Epithelial cell of proximal tubule (primary cell): Measurements from ENCODE around the gene PIGM. TPM values are rescaled to one million over a fixed set of nuclear protein-coding genes. Genes with fewer than 3 reads are reported as not detected.

ENCODE experiments used
- DNase-seq: peaks from one replicate; pipeline ENCODE4 v3.0.0-alpha.2; 2011; ENCODE audit warnings: low read depth
- H3K4me3 ChIP-seq: 2 replicates; pipeline ENCODE4 v1.5.1; 2011; ENCODE audit warnings: low read depth, mild to moderate bottlenecking, low read length
- total RNA-seq: library from RNA; depleted of rRNA; stranded (reverse); fragments of >200 nt; gene quantifications from 2 replicates; pipeline ENCODE4 v1.2.3, GENCODE V29; 2015
- TF ChIP-seq, protein P1 (sequence below): conservative IDR thresholded peaks from 2 replicates; pipeline ENCODE4 v1.5.1; 2012; ENCODE audit warnings: low read depth, mild to moderate bottlenecking, low read length

Gene PIGM
- total RNA-seq, 1 donor from 2014 or later = 2.2 TPM

DNA sequence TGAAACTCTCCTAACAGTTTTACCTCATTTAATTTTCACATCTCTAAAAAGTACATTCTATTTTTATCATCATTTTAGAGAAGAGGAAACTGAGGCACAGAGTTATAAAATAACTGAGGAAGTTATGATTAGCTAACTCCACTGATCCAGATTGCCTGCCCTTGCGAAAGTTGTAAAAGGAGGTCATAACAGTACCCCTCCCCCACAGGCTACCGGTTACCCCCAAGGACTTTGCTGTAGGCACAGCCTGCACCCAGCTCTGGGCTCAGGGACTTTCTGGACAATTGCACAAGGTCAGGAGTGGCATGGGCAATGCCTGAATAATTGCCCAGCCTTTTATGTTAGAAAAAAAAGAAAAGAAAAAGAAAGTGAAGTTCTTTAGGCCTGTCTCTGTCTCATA, 22.7 kb downstream of the PIGM start:
- H3K4me3 ChIP-seq = no peak overlapping the region
- no peak for DNase-seq
- TF ChIP-seq, protein P1, sequence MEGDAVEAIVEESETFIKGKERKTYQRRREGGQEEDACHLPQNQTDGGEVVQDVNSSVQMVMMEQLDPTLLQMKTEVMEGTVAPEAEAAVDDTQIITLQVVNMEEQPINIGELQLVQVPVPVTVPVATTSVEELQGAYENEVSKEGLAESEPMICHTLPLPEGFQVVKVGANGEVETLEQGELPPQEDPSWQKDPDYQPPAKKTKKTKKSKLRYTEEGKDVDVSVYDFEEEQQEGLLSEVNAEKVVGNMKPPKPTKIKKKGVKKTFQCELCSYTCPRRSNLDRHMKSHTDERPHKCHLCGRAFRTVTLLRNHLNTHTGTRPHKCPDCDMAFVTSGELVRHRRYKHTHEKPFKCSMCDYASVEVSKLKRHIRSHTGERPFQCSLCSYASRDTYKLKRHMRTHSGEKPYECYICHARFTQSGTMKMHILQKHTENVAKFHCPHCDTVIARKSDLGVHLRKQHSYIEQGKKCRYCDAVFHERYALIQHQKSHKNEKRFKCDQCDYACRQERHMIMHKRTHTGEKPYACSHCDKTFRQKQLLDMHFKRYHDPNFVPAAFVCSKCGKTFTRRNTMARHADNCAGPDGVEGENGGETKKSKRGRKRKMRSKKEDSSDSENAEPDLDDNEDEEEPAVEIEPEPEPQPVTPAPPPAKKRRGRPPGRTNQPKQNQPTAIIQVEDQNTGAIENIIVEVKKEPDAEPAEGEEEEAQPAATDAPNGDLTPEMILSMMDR = no peak

DNA sequence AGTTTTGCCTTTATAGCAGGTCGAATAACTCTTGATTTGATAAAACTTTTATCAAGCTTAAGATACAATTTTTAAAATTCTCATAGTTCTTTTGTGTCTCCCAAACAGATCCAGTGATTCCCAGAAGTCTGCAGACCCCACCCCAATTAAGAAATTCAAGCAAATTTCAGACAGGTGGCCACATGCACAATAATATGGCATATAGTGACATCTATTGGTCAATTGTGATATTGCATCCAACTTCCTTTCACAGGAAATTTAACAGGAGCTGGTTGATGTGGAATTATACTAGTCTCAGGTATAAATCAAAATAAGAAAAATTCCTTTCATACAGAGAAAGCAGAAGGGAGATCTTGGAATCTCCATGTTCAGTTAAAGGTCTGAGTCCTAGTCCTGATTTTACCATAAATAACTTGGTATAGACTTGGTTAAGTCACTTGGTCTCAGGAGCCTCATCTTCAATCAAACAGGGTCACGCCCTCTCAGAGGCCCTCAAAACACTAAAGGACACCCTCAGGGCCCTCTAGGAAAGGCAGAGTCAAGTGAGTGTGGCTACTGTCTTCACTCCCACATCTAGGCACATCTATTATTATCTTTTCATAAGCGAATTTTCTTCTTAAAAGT, 24.1 kb downstream of the PIGM start:
- H3K4me3 ChIP-seq = no peak overlapping the region
- TF ChIP-seq, protein P1 = peak; percentile 72
- DNase-seq = no peak

DNA sequence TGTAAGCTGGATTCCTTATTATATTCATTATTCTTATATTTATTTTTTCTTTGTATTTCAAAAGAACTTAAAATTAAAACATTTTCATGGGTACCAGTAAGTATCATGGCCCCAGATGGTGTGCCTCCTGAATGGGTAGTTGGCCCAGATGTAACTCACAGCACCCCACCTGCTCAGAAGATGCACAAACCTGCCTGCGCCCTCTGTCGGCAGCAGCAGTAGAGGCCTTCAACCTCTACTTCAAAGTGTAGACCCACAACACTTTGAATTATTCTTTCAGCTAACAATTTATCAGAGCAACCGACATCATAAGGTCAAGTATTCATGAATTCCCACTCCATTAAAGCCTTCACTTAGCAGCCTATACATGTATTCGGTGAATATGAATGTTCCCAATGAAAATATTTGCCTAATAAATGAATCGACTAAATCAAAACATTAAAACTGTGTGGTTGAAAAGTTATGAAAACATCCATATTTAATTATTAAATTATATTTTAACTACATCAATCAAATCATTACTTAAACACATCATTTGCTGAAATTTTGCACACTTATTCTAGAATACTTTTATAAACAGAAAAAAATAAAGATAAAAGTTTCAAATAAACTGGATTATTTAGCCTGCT, 25.4 kb downstream of the PIGM start:
- no peak overlapping the region for H3K4me3 ChIP-seq
- TF ChIP-seq, protein P1 = peak; percentile 99
- peak; percentile 9 for DNase-seq

DNA sequence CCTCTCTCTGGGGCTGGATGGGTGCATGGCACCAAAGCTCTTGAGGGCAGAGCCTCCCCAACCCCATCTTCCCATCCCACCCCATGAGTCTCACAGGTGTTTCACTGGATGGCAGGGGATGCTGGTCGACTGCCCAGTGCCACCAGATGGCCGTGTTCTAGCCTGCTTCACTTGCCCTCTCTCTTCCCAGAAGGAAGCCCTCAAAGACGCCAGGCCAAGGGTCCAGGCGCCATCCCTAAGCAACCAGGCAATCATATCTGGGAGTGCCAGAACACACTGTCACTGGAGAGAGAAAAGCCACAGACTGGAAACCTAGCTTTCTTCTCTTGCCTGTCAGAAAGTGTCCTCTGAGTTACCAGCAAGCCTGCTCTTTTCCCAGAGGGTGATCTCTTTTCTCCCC, 26.7 kb downstream of the PIGM start:
- H3K4me3 ChIP-seq = no peak overlapping the region
- TF ChIP-seq, protein P1 = no peak
- no peak for DNase-seq

DNA sequence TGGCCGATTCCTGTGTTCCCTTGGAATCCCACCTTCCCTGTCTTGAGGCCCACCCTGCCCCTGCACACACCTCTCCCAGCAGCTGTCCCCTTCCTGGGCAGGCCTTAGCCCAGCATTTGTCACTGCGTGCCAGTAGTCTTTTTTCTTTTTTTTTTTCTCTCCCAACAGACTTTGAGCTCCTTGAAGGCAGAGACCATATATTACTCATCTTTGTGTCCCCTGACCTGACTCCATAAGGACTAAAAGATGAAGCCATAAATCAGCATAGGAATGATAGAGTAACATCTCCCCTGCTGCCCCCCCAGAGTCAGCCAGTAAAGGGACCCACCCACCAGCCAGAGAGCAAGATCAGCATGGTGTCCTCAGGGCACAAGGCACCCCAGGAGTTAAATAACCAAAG, 27.4 kb downstream of the PIGM start:
- TF ChIP-seq, protein P1 = no peak
- H3K4me3 ChIP-seq = no peak overlapping the region
- no peak for DNase-seq

DNA sequence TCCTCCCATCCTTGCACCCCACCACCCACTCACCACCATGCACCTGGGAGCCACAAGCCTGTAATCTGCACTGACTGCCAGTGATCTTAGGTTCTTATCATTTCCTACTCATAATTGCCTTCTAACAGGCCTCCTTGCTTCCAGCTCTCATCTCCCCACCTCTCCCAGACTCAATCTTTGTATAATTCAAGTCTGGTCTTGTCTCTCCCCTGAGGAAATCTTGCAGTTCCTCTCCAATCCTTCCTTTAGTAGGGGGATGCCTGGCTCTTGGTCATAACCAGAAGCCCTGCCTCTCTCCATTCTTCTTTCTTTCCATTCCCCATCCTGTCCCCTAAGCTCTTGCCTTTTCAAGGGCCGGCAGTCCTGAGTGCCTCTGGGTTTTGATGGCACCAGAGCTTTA, 27.8 kb downstream of the PIGM start:
- DNase-seq = no peak
- TF ChIP-seq, protein P1 = no peak
- no peak overlapping the region for H3K4me3 ChIP-seq

DNA sequence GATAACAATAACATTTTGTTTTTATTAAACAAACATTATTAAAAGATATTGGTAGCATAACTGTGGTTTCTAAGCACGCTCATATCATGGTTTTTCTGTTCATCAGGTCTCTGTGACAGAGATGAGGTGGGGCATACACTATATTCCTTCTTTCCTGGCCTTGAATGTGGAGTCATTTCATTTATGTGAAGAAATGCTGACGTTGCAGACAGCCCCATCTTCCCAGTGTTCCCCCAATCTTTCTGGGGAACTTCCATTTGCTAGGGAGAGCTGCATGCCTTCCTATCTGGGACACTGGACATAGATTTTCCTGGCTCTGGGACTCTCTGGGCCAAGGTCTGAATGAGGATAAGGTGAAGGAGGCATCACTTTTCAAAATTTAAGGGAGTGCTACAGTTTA, 30.4 kb downstream of the PIGM start:
- H3K4me3 ChIP-seq = no peak overlapping the region
- TF ChIP-seq, protein P1 = no peak
- DNase-seq = no peak
